ENCODE measurements around the gene TBX15.

- TF ChIP-seq CTCF (conservative IDR thresholded peaks at IDR 0.05; ENCODE audit: low read depth, low read length) (no peak), EZH2 (IDR thresholded peaks at IDR 0.05; ENCODE audit: borderline replicate concordance, low read depth, low read length, poor library complexity, severe bottlenecking) (no peak)
Observed at GRCh38 chr1:118990513-118991152, 2.5 kb upstream of the TBX15 start.

All from A673 (cell line).